Spleen (tissue), 11 donors: ENCODE results near the gene NUDT16L1. TPM values are rescaled to one million over a fixed set of nuclear protein-coding genes. Genes with fewer than 3 reads are reported as not detected.

Experiments used
- DNase-seq: peaks from one replicate; pipeline ENCODE4 v3.0.0-alpha.2; 2020
- H3K27ac ChIP-seq, 8 donors: fragments of 200-600 bp; sonication (generic) in 7 of 8; 1 replicate in 4 of 8; 2 replicates in 4 of 8; pipeline versions ENCODE4 v1.5.0 to v1.8.0; 2016 to 2021; ENCODE audit warnings: inconsistent platforms in 4 of 8, mild to moderate bottlenecking in 4 of 8, moderate library complexity in 1 of 8
- H3K27me3 ChIP-seq, 7 donors: fragments of 200-600 bp; sonication (generic) in 6 of 7; replicated peaks in 1 of 7; 1 replicate in 4 of 7; 2 replicates in 3 of 7; pipeline versions ENCODE4 v1.5.0 to v1.8.0; 2016 to 2021; ENCODE audit warnings: inconsistent platforms in 3 of 7, mild to moderate bottlenecking in 1 of 7
- H3K36me3 ChIP-seq, 6 donors: fragments of 200-600 bp; sonication (generic) in 5 of 6; 1 replicate in 4 of 6; 2 replicates in 2 of 6; pipeline versions ENCODE4 v1.5.0 to v1.8.0; 2016 to 2021; ENCODE audit warnings: inconsistent platforms in 2 of 6
- H3K4me1 ChIP-seq, 6 donors: fragments of 200-600 bp; sonication (generic) in 5 of 6; 1 replicate in 3 of 6; 2 replicates in 3 of 6; pipeline versions ENCODE4 v1.5.0 to v1.8.0; 2016 to 2021; ENCODE audit warnings: inconsistent platforms in 3 of 6
- H3K4me3 ChIP-seq, 8 donors: fragments of 200-600 bp; sonication (generic) in 7 of 8; 1 replicate in 4 of 8; 2 replicates in 4 of 8; pipeline versions ENCODE4 v1.5.0 to v1.8.0; 2016 to 2021; ENCODE audit warnings: inconsistent platforms in 4 of 8, mild to moderate bottlenecking in 4 of 8, moderate library complexity in 2 of 8
- H3K9me3 ChIP-seq, 8 donors: fragments of 200-600 bp; sonication (generic) in 7 of 8; 1 replicate in 4 of 8; 2 replicates in 4 of 8; pipeline versions ENCODE4 v1.5.0 to v1.8.0; 2016 to 2021; ENCODE audit warnings: inconsistent platforms in 4 of 8
- POLR2A ChIP-seq, 3 donors: fragments of 450-650 bp; IDR thresholded peaks; one replicate each; pipeline ENCODE4 v1.5.1; 2017; ENCODE audit warnings: antibody characterized with exemption in 3 of 3, mild to moderate bottlenecking in 1 of 3
- POLR2AphosphoS5 ChIP-seq, 3 donors: sonication (generic); formaldehyde crosslinking; IDR thresholded peaks; one replicate each; pipeline ENCODE4 v1.5.1; 2017; ENCODE audit warnings: antibody characterized with exemption in 3 of 3
- WGBS, 5 donors: extraction: QIAGEN DNeasy Blood & Tissue Kit in 3 of 5; methylation state at CpG; one replicate each; pipeline versions ENCODE4 v1.1.5 to v1.1.7; 2013 to 2018; 5-methylcytosine and 5-hydroxymethylcytosine counted together
- intact Hi-C: fragments of 100-400 bp; cut with DNase I; formaldehyde crosslinking; loops from one replicate; pipeline ENCODE4 v1.15.0; 2023; ENCODE audit warnings: low total_unique reads
- polyA plus RNA-seq, 3 donors: library from polyadenylated mRNA; stranded (reverse); fragments of 200-250 nt; gene quantifications; one replicate each; pipeline ENCODE4 v1.2.1, GENCODE V29; 2013
- total RNA-seq, 7 donors: library from RNA; depleted of rRNA in 3 of 7; stranded (reverse); fragments of >200 nt in 3 of 7; fragmentation: NEBNext Ultra II Directional in 4 of 7; extraction: Animal tissue kit (Norgen Biotek cat#: 25700) in 4 of 7; gene quantifications; one replicate each; pipeline versions ENCODE4 v1.1.0 to v1.2.1, GENCODE V29; 2016 to 2021
- TF ChIP-seq, protein P1 (sequence below), 11 experiments: fragments of 200-600 bp in 7 of 11; fragments of 450-650 bp in 4 of 11; sonication (generic) in 4 of 11; IDR thresholded peaks in 8 of 11; conservative IDR thresholded peaks in 3 of 11; 1 replicate in 7 of 11; 2 replicates in 4 of 11; pipeline versions ENCODE4 v1.4.0 to v1.8.0; 2016 to 2021; ENCODE audit warnings: antibody characterized with exemption in 11 of 11, inconsistent platforms in 4 of 11, mild to moderate bottlenecking in 1 of 11
- donor health status: healthy with polysubstance abuse.
- donor health status: DM: no; HTN: no; CAD: no; lungs with moderate emphysema.
- donor health status: DM: no; HTN: no; CAD: no.
- donor health status: Bipolar disorder and iron deficiency.
- donor health status: healthy.
- donor health status: DM: no; HTN: no; CAD: no.
- donor health status: DM: yes; HTN: yes; CAD: no.

The NUDT16L1 gene
- total and polyA plus RNA-seq, 10 donors: 26.2 to 47.2 (median 29.4) TPM

DNA sequence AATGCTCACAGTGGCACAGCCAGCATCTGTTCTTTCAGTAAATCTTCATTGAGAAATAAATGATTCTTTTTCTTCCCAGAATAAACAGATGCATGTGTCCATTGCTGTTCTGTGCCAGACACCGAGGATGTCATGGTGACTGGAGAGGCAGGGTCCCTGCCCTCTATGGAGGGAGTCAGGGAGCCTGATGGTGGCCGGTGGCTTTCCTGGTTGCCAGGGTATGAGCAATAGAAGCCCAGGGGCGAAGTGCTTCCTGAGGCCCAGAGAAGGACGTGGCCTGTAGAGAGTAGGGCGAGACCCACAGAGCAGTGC, 29.9 kb upstream of the NUDT16L1 start:
- peak overlapping the region; percentile 42 to 89 (median 81) for H3K27ac ChIP-seq

DNA sequence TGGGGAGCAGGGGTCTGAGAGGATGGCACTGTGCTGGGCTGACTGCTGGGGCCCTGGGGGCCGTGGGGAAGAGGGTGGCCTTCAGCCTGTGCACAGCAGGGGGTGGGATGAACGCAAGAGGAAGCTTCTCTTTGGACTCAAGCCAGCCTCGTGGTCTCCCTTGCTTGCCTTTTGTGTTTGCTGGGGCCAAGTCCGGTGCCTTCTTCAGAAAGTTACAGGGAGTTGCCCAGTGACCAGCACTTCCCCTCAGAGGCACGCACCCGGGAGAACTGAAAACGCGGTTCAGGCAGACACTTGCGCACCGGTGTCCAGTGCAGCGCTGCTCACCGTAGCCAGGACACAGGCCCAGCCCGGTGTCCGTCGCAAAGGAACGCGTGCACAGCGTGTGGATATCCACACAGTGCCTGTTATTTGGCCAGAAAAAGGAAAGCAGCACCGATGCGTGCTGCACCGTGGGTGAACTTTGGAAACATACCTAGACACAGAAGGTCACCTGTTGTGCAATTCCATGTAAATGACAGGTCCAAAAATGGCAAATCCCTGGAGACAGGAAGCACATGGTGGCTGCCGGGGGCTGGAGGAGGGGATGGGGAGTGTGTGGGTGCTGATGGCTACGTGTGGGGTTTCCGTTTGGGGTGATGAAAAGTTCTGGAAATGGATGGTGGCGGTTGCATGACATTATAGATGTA, 29.4 kb upstream of the NUDT16L1 start:
- DNase-seq: peak; percentile 87
- H3K4me1 ChIP-seq: peaks cover 40 to 77% (median 60%) of the 10 kb centered on the region in 6 donors
- intact Hi-C loops: no loop called here

More for the DNA sequence above, 29.9 kb upstream of the NUDT16L1 start:
- H3K9me3 ChIP-seq: no peaks in the 10 kb centered on the region
- H3K4me3 ChIP-seq: peak overlapping the region in 1 of 8 donors; percentile 41
- intact Hi-C loops: no loop called here
- H3K36me3 ChIP-seq: peaks cover 0 to 93% (median 34%) of the 10 kb centered on the region in 6 donors
- peaks cover 40 to 79% (median 60%) of the 10 kb centered on the region in 6 donors for H3K4me1 ChIP-seq
- DNase-seq: no peak
- 29 to 51% (median 44%) methylated on average over 5 of the region's 5 CpGs for WGBS, 5 donors
- TF ChIP-seq POLR2A (IDR thresholded peaks at IDR 0.05): no peak
- TF ChIP-seq POLR2AphosphoS5 (IDR thresholded peaks at IDR 0.05): no peak
- TF ChIP-seq, protein P1, sequence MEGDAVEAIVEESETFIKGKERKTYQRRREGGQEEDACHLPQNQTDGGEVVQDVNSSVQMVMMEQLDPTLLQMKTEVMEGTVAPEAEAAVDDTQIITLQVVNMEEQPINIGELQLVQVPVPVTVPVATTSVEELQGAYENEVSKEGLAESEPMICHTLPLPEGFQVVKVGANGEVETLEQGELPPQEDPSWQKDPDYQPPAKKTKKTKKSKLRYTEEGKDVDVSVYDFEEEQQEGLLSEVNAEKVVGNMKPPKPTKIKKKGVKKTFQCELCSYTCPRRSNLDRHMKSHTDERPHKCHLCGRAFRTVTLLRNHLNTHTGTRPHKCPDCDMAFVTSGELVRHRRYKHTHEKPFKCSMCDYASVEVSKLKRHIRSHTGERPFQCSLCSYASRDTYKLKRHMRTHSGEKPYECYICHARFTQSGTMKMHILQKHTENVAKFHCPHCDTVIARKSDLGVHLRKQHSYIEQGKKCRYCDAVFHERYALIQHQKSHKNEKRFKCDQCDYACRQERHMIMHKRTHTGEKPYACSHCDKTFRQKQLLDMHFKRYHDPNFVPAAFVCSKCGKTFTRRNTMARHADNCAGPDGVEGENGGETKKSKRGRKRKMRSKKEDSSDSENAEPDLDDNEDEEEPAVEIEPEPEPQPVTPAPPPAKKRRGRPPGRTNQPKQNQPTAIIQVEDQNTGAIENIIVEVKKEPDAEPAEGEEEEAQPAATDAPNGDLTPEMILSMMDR (IDR thresholded peaks at IDR 0.05 in 8 of 11, conservative IDR thresholded peaks at IDR 0.05 in 3 of 11): peak in 1 of 11 experiments; percentile 8
- H3K27me3 ChIP-seq: no peaks in the 10 kb centered on the region

DNA sequence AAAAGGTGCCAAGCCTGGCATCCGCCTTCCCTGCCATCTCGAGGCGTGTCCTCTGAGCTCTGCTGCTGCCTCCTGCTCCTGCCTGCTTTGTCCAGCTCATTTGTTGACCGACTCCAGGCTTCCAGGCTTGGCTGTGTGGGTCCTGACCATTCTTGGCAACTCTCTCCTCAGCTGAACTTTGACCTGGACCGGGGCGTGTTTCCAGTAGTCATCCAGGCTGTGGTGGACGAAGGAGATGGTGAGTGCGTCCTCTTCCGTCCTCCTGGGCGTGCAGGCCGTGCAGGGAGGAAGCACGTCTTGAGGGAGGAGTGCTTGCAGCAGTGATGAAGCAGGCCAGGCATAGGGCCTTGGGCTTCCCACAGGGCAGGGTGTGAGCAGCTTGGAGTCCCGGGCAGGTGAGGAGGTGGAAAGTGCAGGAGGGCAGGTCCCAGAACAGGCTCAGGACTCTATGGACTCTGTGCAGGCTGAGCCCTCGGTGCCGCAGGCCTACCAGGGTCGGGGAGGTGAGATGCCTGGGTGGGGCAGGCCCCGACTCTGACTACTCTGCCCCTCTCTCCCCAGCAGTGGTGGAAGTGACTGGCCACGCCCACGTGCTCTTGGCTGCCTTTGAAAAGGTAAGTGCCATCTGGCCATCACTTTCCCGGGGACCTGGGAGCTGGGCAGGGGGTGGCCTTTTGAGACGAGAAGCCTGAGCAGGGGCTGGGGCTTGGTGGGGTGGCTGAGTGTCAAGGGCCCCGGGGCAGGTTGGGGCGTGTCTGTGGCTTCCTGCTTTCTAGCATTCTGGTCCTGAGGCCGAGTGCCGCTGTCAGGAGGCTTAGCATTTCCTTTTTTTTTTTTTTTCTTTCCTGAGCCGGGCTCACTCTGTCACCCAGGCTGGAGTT, 28.6 kb upstream of the NUDT16L1 start:
- no peaks in the 10 kb centered on the region for H3K27me3 ChIP-seq
- H3K36me3 ChIP-seq: peaks cover 0 to 93% (median 39%) of the 10 kb centered on the region in 6 donors

More for the DNA sequence above, 29.4 kb upstream of the NUDT16L1 start:
- H3K9me3 ChIP-seq: no peaks in the 10 kb centered on the region
- TF ChIP-seq POLR2AphosphoS5 (IDR thresholded peaks at IDR 0.05) (peak; percentile 59 to 70 (median 62)), POLR2A (IDR thresholded peaks at IDR 0.05) (no peak)
- TF ChIP-seq, protein P1 (IDR thresholded peaks at IDR 0.05 in 8 of 11, conservative IDR thresholded peaks at IDR 0.05 in 3 of 11): peak in 3 of 11 experiments; percentile 5 to 36 (median 8)
- H3K27ac ChIP-seq: peak overlapping the region; percentile 42 to 89 (median 81)
- no peaks in the 10 kb centered on the region for H3K27me3 ChIP-seq
- WGBS, 5 donors: 30 to 57% (median 36%) methylated on average over 24 to 25 of the region's 25 CpGs
- H3K36me3 ChIP-seq: peaks cover 0 to 93% (median 34%) of the 10 kb centered on the region in 6 donors
- peak overlapping the region in 1 of 8 donors; percentile 41 for H3K4me3 ChIP-seq

More for the DNA sequence above, 28.6 kb upstream of the NUDT16L1 start:
- TF ChIP-seq POLR2A (IDR thresholded peaks at IDR 0.05): no peak
- TF ChIP-seq, protein P1 (IDR thresholded peaks at IDR 0.05 in 8 of 11, conservative IDR thresholded peaks at IDR 0.05 in 3 of 11): no peak
- peak; percentile 65 to 79 (median 73) for TF ChIP-seq POLR2AphosphoS5 (IDR thresholded peaks at IDR 0.05)
- 25 to 40% (median 36%) methylated on average over 21 to 26 of the region's 26 CpGs for whole genome bisulfite sequencing, 5 donors
- H3K27ac ChIP-seq: peak overlapping the region; percentile 42 to 89 (median 81)
- intact Hi-C loops: no loop called here
- no peaks in the 10 kb centered on the region for H3K9me3 ChIP-seq
- peaks cover 40 to 68% (median 54%) of the 10 kb centered on the region in 6 donors for H3K4me1 ChIP-seq
- DNase-seq: peak; percentile 91
- peak overlapping the region in 1 of 8 donors; percentile 41 for H3K4me3 ChIP-seq
